OCI-LY3 (cell line): Measurements from ENCODE around the gene PSPC1.
"Not testable (repeated sequence)": the region's sequence is repeated elsewhere in the genome, so short reads cannot be mapped to it uniquely, and the experiment has no call there.

ENCODE experiments used
- CTCF ChIP-seq: fragments of 200-600, 300-600 bp; sonication (generic); IDR thresholded peaks from 2 replicates; pipeline ENCODE4 v1.5.1; 2014; ENCODE audit warnings: antibody characterized with exemption, low read length, low read depth
- EZH2phosphoT487 ChIP-seq: fragments of 200-600 bp; shearing (Covaris generic); IDR thresholded peaks from 2 replicates; pipeline ENCODE4 v1.6.1; 2018; ENCODE audit warnings: antibody characterized with exemption, mixed run types, low read depth

- TF ChIP-seq CTCF, EZH2phosphoT487: not testable (repeated sequence)
Measured at GRCh38 chr13:19700963-19701362, 81.8 kb downstream of the PSPC1 start.
